GM18861 (cell line): ENCODE data around the gene WFIKKN2.
"Not testable (repeated sequence)": the region's sequence is repeated elsewhere in the genome, so short reads cannot be mapped to it uniquely, and the experiment has no call there.

Experiments used
- ATAC-seq: cut with Tn5 transposase; IDR thresholded peaks from one replicate; pipeline ENCODE4 v1.9.1; 2021; ENCODE audit not compliant: unreplicated experiment

The WFIKKN2 gene

GRCh38 chr17:50871364-50871763 lies 36.0 kb downstream of the WFIKKN2 start:
- ATAC-seq = peak; percentile 26

- no peak for ATAC-seq
Observed at GRCh38 chr17:50871898-50872297, 36.5 kb downstream of the WFIKKN2 start.

- ATAC-seq = no peak
Observed at GRCh38 chr17:50872710-50873424, 37.5 kb downstream of the WFIKKN2 start.

DNA sequence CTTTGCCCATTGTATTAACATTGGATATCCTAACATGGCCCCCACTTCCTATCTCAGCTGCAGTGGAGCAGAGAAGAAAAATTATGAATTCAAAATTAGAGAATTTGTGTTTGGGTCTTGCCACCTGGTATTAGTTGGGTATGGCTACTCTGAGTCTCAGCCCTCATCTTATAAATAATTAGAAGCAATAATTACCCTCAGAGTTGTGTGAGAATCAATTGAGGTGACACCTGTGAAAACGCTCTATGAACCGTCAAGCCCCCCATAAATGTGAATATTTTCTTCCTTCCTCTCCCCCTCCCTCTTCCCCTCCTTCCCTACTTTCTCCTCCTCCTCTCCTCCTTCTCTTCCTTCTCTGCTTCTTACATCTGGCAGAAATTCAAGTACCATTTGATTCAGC lies 39.7 kb downstream of the WFIKKN2 start:
- ATAC-seq = no peak

DNA sequence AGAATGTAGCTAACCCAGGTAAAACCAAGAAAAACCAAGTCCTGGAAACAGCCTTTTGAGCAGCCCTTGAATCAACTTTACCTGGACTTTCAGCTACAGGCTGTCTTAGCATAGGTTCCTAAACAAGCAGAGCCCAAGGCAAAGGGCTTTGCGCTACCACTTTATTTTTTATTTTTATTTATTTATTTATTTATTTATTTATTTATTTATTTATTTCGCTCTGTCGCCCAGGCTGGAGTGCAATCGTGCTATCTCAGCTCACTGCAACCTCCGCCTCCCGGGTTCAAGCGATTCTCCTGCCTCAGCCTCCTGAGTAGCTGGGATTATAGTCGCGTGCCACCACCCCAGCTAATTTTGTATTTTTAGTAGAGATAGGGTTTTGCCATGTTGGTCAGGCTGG lies 41.7 kb downstream of the WFIKKN2 start:
- not testable (repeated sequence) for ATAC-seq

DNA sequence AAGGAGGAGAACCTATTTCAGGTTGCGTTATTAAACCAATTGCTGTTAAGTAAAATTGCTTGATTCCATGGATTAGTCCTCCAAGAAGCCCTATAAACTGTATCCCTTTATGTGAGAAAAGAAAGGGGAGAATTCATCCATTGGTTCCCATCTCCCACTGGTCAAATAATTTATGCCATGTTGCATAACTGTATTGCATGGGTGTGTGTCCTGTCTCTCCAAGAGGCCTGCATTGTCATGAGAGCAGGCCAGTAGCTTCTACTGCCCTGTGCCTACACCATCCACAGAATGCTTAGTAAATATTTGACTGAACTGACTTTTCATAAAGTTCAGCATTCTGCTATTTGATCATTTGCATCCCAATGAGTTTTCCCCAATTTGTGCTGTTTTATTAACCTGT lies 42.5 kb downstream of the WFIKKN2 start:
- no peak for ATAC-seq

GRCh38 chr17:50879086-50879485 lies 43.7 kb downstream of the WFIKKN2 start:
- no peak for ATAC-seq

DNA sequence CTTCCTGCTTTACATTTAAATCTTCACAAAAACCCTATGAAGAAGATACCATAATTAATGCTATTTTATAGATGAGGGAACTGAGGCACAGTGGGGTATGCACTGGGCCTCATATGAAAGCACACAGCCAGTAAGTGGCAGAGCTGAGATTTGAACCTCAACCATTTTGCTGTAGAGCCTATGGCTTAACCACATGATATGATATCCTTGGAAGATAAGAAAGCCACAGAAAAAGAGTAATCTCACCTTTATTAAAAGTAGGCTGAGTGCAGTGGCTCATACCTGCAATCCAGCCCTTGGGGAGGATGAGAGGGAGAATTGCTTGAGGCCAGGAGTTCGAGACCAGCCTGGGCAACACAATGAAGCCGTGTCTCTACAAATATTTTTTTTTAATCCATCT lies 45.8 kb downstream of the WFIKKN2 start:
- ATAC-seq = no peak

GRCh38 chr17:50882851-50883250 lies 47.5 kb downstream of the WFIKKN2 start:
- ATAC-seq = no peak

GRCh38 chr17:50883850-50884438 lies 48.6 kb downstream of the WFIKKN2 start:
- ATAC-seq = no peak

DNA sequence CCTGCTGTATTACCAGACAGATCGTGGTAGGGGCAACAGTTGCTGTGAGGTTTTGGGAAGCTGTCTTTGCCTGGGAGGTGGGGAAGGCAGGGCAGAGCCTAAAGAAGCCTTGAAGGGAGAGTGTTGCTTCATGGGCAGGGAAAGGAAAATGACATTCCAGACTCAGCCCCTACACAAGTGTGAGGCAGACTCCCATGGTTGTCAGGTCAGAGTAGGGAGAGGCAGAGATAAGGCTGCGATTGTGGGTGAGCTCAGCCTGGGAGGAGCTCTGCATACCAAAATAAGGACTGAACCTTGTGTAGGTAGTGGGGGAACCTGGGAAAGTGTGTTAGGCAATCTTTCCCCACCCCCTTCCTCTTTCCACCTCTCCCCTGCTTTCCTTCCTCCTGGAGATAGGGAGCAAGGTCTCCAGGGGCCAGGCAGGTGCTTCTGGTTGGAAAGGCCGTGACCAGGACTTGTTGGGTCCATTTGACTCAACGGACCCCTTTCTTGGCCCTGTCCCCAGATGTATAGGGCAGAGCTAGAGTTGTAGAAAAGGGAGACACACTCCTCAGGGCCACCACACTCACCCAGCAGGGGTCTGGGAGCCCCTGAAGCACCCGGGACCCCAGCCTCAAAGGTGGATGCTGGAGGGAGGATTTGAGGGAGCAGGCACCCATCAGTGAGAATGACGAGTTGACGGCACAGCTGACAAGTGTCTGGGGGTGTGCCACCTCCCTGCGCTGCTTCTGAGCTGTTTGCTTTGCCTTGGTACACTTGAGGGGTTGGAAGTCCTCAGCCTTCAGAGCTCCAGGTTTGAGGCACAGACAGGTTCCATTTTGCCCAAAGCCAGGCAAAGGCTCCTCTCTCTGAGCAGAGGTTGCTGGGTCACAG lies 49.3 kb downstream of the WFIKKN2 start:
- ATAC-seq = no peak

DNA sequence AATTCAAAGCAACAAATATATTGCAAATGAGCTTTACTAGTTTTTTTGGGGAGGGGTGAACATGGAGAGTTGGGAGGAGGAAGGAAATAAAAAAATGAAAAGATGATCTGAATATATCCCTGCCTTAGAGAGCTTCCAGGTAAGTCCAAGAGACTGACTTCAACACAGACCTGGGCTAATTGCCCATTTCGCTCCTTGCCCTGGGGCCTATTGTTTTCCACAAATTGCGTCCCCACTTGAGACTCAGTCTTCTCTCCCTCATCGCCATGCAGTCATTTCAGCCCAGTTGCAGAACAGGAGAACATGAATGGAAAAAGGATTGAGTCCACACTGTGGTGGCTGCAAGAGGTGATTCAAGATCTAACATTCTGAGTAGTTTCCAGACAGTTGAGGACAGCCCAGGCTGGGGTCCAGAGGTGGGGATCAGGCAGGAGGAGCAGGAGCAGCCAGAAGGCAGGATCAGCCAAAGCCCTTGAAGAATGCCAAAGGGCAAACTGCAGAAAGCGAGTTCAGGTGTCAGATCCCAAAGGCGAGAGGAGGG lies 52.4 kb downstream of the WFIKKN2 start:
- ATAC-seq = no peak

DNA sequence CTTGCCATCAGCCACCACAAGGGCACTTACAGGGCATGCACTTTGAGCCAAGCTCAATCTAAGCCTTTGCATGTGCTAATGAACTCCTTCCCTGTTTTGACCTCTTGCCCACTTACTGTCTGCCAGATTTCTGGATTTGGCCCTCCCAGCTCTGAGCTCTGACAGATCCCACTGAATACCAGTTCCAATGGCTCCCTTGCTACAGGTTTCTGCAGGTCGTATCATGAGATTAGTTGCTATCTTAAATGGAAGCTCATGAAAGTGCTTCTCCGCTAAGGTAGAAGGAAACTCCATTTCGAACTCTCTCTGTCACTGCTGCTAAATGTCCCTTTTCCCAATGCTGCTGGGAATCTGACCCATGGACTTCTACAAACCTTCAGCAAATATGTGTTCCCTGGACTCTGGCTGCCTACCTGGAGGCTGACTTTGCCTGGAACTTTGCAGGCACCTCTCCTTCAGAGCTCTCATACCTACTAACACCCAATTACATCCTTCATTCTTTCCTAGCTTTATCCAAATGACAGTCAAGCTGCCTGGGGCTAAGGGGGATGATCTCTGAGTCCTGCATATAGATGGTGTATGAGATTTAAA lies 54.2 kb downstream of the WFIKKN2 start:
- no peak for ATAC-seq

- no peak for ATAC-seq
Observed at GRCh38 chr17:50890675-50891516, 55.5 kb downstream of the WFIKKN2 start.

GRCh38 chr17:50891577-50891989 lies 56.2 kb downstream of the WFIKKN2 start:
- no peak for ATAC-seq
